Measurements from ENCODE around the gene IFT80.

IFT80 gene

GRCh38 chr3:160399125-160400029 is at the start of gene IFT80, which contains the start of gene SMC4:
TSS of gene IFT80 (minus strand) at chr3:160399225. CDS start at chr3:160384600, 14,625 bp downstream.
TSS of gene SMC4 (plus strand) at chr3:160399650. CDS start at chr3:160400827, 1,177 bp downstream.
- peak within 1 kb of the TSS; percentile 91 for H3K4me3 ChIP-seq
- peak; percentile 95 to 96 for DNase-seq (ENCODE audit: low spot score in 2 of 2)
- no peaks in the 10 kb centered on the region for H3K9me3 ChIP-seq
- no peaks in the 10 kb centered on the region for H3K27me3 ChIP-seq (ENCODE audit: low read depth)
- peaks cover 34% of the 10 kb centered on the region for H3K36me3 ChIP-seq (replicated peaks)
- peaks cover 4% of the 10 kb centered on the region for H3K4me1 ChIP-seq
- in situ Hi-C loops (cut with MboI; ENCODE audit: low sequenced_read_pairs) = no loop called here

DNA sequence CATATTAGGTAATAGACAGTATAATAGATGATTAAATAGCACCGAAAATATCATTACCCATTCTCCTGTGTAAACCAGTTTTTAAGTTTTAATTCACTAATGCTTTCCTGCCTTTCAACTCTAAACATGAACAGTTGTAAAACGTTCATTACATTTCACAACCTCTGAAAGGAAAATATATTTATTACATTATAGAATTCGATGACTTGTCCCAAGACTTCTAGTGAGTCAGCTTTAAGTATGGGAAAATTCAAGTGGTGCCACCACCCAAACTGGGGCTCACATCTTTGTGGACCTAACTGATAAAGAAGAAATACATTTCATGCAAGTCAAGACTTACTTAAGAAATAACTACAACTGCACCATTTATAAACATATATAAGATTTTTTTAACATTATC is 48.5 kb upstream of the IFT80 start:
- in situ Hi-C loops (cut with MboI; ENCODE audit: low sequenced_read_pairs) = no loop called here
- Histone ChIP-seq H3K4me3 (no peak overlapping the region), H3K4me1 (no peaks in the 10 kb centered on the region), H3K27me3 (ENCODE audit: low read depth) (no peaks in the 10 kb centered on the region), H3K36me3 (replicated peaks) (no peaks in the 10 kb centered on the region), H3K9me3 (no peaks in the 10 kb centered on the region)
- DNase-seq (ENCODE audit: low spot score in 2 of 2) = no peak

DNA sequence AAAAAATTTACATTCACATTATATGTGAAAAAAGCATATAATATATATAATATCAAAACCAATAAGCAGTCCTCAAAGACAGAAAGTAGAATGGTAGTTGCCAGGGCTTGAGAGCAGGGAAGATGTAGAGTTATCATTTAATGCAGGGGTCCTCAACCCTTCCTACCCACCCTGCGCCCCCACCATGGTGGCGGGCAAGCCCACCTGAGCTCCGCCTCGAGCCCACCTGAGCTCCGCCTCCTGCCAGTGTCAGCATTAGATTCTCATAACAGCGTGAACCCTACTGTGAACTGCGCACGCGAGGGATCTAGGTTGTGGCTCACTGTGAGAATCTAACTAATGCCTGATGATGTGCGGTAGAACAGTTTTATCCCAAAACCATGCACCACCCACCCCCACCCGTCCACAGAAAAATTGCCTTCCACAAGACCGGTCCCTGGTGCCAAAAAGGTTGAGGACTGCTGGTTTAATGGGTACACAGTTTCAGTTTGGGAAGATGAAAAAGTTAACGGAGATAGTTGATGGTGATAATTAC is 47.6 kb upstream of the IFT80 start:
- in situ Hi-C loops (cut with MboI; ENCODE audit: low sequenced_read_pairs) = no loop called here
- H3K4me1 ChIP-seq = no peaks in the 10 kb centered on the region
- H3K4me3 ChIP-seq = no peak overlapping the region

GRCh38 chr3:160445854-160446253 is 46.8 kb upstream of the IFT80 start:
- Histone ChIP-seq H3K9me3 (no peaks in the 10 kb centered on the region), H3K36me3 (replicated peaks) (no peaks in the 10 kb centered on the region)
- DNase-seq (ENCODE audit: low spot score in 2 of 2) = no peak

More for the DNA sequence above, 47.6 kb upstream of the IFT80 start:
- no peaks in the 10 kb centered on the region for H3K27me3 ChIP-seq (ENCODE audit: low read depth)
- H3K9me3 ChIP-seq = no peaks in the 10 kb centered on the region
- no peaks in the 10 kb centered on the region for H3K36me3 ChIP-seq (replicated peaks)
- no peak for DNase-seq (ENCODE audit: low spot score in 2 of 2)

GRCh38 chr3:160444411-160444810 is 45.4 kb upstream of the IFT80 start:
- in situ Hi-C loops (cut with MboI; ENCODE audit: low sequenced_read_pairs) = no loop called here
- Histone ChIP-seq H3K36me3 (replicated peaks) (no peaks in the 10 kb centered on the region), H3K4me1 (no peaks in the 10 kb centered on the region), H3K9me3 (no peaks in the 10 kb centered on the region), H3K27me3 (ENCODE audit: low read depth) (no peaks in the 10 kb centered on the region), H3K4me3 (no peak overlapping the region)
- no peak for DNase-seq (ENCODE audit: low spot score in 2 of 2)

More at GRCh38 chr3:160445854-160446253, 46.8 kb upstream of the IFT80 start:
- in situ Hi-C loops (cut with MboI; ENCODE audit: low sequenced_read_pairs) = no loop called here
- Histone ChIP-seq H3K4me1 (no peaks in the 10 kb centered on the region), H3K4me3 (no peak overlapping the region), H3K27me3 (ENCODE audit: low read depth) (no peaks in the 10 kb centered on the region)

- no peak for DNase-seq (ENCODE audit: low spot score in 2 of 2)
- H3K9me3 ChIP-seq = no peaks in the 10 kb centered on the region
- H3K27me3 ChIP-seq (ENCODE audit: low read depth) = no peaks in the 10 kb centered on the region
- H3K4me3 ChIP-seq = no peak overlapping the region
- peaks cover 5% of the 10 kb centered on the region for H3K36me3 ChIP-seq (replicated peaks)
- in situ Hi-C loops (cut with MboI; ENCODE audit: low sequenced_read_pairs) = no loop called here
- H3K4me1 ChIP-seq = 0 out of 2 replicates have a peak, but pooled peaks cover 2% of the 10 kb centered on the region
These were observed 41.7 kb upstream of the IFT80 start for GRCh38 chr3:160440687-160441086.

- in situ Hi-C loops (cut with MboI; ENCODE audit: low sequenced_read_pairs) = no loop called here
- H3K9me3 ChIP-seq = no peaks in the 10 kb centered on the region
- no peak overlapping the region for H3K4me3 ChIP-seq
- H3K27me3 ChIP-seq (ENCODE audit: low read depth) = no peaks in the 10 kb centered on the region
- H3K36me3 ChIP-seq (replicated peaks) = peaks cover 34% of the 10 kb centered on the region
- H3K4me1 ChIP-seq = 0 out of 2 replicates have a peak, but pooled peaks cover 2% of the 10 kb centered on the region
- no peak for DNase-seq (ENCODE audit: low spot score in 2 of 2)
These were observed 38.0 kb upstream of the IFT80 start for GRCh38 chr3:160437083-160437455.

DNA sequence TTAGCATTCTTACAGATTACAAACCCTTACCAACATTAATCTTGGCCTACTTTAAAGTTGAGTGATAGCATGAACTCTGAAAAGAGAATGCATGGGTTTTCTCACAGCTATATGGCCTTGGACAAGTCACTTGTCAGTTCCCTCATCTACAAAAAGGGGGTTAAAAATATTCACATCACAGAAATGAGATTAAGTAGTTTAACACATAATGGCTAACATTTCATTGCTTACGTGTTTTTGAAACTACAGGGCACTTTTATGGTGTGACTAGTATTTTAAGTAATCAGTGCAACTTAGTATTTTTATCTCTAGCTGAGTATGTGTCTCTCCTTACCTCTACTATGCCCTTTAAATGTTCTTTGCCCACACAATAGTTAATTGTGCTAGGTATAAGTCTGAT is 36.7 kb upstream of the IFT80 start:
- Histone ChIP-seq H3K4me3 (no peak overlapping the region), H3K9me3 (no peaks in the 10 kb centered on the region), H3K36me3 (replicated peaks) (peaks cover 47% of the 10 kb centered on the region), H3K27me3 (ENCODE audit: low read depth) (no peaks in the 10 kb centered on the region), H3K4me1 (0 out of 2 replicates have a peak, but pooled peaks cover 2% of the 10 kb centered on the region)
- in situ Hi-C loops (cut with MboI; ENCODE audit: low sequenced_read_pairs) = no loop called here
- DNase-seq (ENCODE audit: low spot score in 2 of 2) = no peak

GRCh38 chr3:160435095-160435494 is 36.1 kb upstream of the IFT80 start:
- in situ Hi-C loops (cut with MboI; ENCODE audit: low sequenced_read_pairs) = no loop called here
- Histone ChIP-seq H3K27me3 (ENCODE audit: low read depth) (no peaks in the 10 kb centered on the region), H3K9me3 (no peaks in the 10 kb centered on the region), H3K36me3 (replicated peaks) (peaks cover 53% of the 10 kb centered on the region), H3K4me1 (0 out of 2 replicates have a peak, but pooled peaks cover 2% of the 10 kb centered on the region), H3K4me3 (no peak overlapping the region)
- DNase-seq (ENCODE audit: low spot score in 2 of 2) = no peak

DNA sequence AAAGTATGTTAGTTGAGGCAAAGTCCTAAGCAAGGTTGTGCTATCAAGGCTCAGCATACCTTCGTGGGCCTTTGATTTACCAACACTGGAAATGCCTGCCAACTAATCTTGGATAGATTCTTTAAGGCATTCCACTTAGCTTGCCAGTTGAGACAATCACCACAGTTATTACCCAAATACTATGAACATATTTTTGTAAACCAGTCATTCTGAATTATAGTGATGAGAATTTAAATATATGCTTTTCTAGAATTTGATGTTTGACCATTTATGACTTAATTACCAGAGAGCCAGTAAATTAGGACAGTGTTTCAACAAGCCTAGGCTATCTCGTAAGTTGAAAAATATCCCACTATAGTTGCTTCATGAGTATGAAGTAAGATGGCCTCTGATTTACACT is 35.0 kb upstream of the IFT80 start:
- in situ Hi-C loops (cut with MboI; ENCODE audit: low sequenced_read_pairs) = no loop called here
- Histone ChIP-seq H3K4me3 (no peak overlapping the region), H3K4me1 (0 out of 2 replicates have a peak, but pooled peaks cover 2% of the 10 kb centered on the region), H3K27me3 (ENCODE audit: low read depth) (no peaks in the 10 kb centered on the region), H3K9me3 (no peaks in the 10 kb centered on the region), H3K36me3 (replicated peaks) (peaks cover 60% of the 10 kb centered on the region)
- DNase-seq (ENCODE audit: low spot score in 2 of 2) = no peak

DNA sequence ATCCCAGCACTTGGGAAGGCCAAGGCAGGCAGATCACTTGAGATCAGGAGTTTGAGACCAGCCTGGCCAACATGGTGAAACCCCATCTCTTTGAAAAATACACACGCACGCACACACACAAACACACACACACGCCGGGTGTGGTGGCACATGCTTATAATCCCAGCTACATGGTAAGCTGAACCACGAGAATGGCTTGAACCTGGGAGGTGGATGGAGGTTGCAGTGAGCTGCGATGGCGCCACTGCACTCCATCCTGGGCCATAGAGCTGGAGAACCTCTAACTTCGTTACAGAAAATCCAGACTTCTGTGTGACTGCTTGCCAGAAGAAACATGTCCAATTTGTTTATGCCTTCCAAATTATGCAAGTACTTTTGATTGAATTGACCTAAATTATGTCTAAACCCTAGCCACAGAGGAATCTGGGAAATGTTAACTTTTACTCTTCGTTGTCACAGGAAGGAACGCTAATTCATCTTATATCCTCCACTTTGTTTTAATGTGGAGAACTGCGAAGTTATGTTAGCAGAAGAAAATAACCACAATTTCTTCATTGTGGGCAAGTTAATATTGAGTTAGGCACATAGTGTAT is 28.9 kb upstream of the IFT80 start:
- in situ Hi-C loops (cut with MboI; ENCODE audit: low sequenced_read_pairs) = no loop called here
- Histone ChIP-seq H3K4me1 (no peaks in the 10 kb centered on the region), H3K36me3 (replicated peaks) (peaks cover 96% of the 10 kb centered on the region), H3K4me3 (no peak overlapping the region), H3K9me3 (no peaks in the 10 kb centered on the region), H3K27me3 (ENCODE audit: low read depth) (no peaks in the 10 kb centered on the region)
- DNase-seq (ENCODE audit: low spot score in 2 of 2) = no peak

- H3K36me3 ChIP-seq (replicated peaks) = peaks cover 100% of the 10 kb centered on the region
- in situ Hi-C loops (cut with MboI; ENCODE audit: low sequenced_read_pairs) = no loop called here
- H3K4me1 ChIP-seq = no peaks in the 10 kb centered on the region
- no peak overlapping the region for H3K4me3 ChIP-seq
- no peaks in the 10 kb centered on the region for H3K9me3 ChIP-seq
- DNase-seq (ENCODE audit: low spot score in 2 of 2) = no peak
- no peaks in the 10 kb centered on the region for H3K27me3 ChIP-seq (ENCODE audit: low read depth)
These were observed 18.3 kb upstream of the IFT80 start for GRCh38 chr3:160417311-160417710.

DNA sequence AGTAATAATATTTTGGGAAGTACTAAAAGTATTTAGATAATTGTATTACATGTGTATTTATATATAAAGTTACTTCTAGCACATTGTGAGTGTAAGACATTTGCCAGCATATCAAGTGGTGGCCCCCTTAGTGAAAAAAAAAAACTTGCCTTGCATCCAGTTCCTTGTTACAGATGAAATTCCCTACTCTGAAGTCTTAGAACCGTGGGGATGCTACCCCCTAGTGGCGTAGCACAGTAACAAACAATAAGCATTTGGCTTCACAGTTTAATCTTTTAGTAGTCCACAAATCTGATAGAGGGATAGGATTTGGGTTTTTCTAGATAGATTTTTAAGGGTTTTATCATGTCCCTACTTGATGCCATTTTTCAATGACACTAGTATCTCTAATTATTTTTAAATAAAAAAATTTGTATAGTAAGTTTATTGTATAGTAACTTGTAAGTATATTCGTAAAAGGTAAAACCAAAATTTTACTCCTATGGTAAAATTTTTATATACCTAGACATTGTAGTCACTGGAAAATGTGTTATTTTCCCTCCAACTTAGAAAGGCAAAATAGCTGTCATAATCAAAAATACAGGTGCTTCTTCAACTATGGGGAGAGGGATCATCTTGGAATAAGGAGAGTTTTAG is 14.7 kb upstream of the IFT80 start:
- H3K4me3 ChIP-seq = no peak overlapping the region
- H3K9me3 ChIP-seq = no peaks in the 10 kb centered on the region
- no peaks in the 10 kb centered on the region for H3K4me1 ChIP-seq
- H3K36me3 ChIP-seq (replicated peaks) = peaks cover 97% of the 10 kb centered on the region
- in situ Hi-C loops (cut with MboI; ENCODE audit: low sequenced_read_pairs) = no loop called here
- no peaks in the 10 kb centered on the region for H3K27me3 ChIP-seq (ENCODE audit: low read depth)
- peak; percentile 74 to 78 for DNase-seq (ENCODE audit: low spot score in 2 of 2)

All from HAP-1 (cell line).